Measurements from ENCODE around the gene DEXI. TPM values are rescaled to one million over a fixed set of nuclear protein-coding genes. Genes with fewer than 3 reads are reported as not detected.
"Not testable (repeated sequence)": the region's sequence is repeated elsewhere in the genome, so short reads cannot be mapped to it uniquely, and the experiment has no call there.

The DEXI gene
- total RNA-seq, 1 experiment from 2014 or later = 23.7 TPM

DNA sequence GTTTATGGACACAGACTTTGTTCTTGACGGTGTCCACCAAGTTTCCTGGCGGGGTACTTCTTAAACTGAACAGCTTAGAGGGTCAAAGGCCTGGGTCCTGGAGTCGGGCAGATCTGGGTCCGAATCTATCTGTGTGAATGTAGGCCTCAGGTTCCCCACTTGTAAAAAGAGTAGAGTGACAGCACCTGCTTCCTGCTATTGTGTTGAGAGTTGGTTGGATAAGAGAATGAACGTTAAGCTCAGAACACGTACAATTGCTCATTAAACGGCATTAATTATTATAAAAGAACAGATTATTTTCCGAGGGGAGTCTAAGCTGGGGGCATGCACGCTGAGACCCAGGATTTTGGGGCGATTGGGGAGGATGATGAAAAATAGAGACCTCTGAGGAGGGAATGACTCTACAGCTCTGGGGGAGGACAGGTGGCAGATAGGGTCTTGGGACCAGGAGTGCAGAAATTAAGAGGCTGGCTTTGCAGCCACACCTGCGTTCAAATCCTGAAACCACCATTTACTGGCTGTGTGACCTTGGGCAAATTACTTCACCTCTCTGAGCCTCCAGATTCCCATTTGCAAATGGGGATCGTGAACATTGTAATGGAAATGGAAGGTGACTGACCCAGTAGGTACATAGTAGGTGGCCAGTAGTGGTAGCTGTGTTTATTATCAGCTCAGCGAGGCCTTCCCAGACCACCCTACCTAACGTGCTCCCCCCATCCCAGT, 3.0 kb upstream of the DEXI start:
- peak overlapping the region; percentile 82 for H3K4me3 ChIP-seq (ENCODE audit: low read depth, low read length)
- no peak for TF ChIP-seq CTCF (IDR thresholded peaks at IDR 0.05; ENCODE audit: insufficient read depth in 1 of 2, low read depth in 1 of 2, low read length in 1 of 2, severe bottlenecking in 1 of 2, unreplicated experiment in 1 of 2)
- ChIA-PET POLR2A (no interaction called here), CTCF (interaction anchor here (0.5 to 0.9 kb wide), 2 partner anchors 40 to 44 kb away, joined by 3 read pairs; no protein-coding TSS in a partner anchor)
- no peaks in the 10 kb centered on the region for H3K27me3 ChIP-seq (replicated peaks; ENCODE audit: control insufficient read depth, insufficient read depth, low read length)
- no peaks in the 10 kb centered on the region for H3K36me3 ChIP-seq (ENCODE audit: control insufficient read depth, insufficient read depth, low read length)
- Mint-ChIP-seq H3K36me3 (ENCODE audit: insufficient read depth, unreplicated experiment) (no peaks in the 10 kb centered on the region), H3K4me1 (ENCODE audit: low read depth, unreplicated experiment) (peaks cover 49% of the 10 kb centered on the region), H3K27ac (ENCODE audit: unreplicated experiment) (peak overlapping the region; percentile 30), H3K27me3 (ENCODE audit: insufficient read depth, unreplicated experiment) (no peaks in the 10 kb centered on the region), H3K9me3 (ENCODE audit: unreplicated experiment) (no peaks in the 10 kb centered on the region), H3K4me3 (ENCODE audit: unreplicated experiment) (peak overlapping the region; percentile 65)
- H3K4me1 ChIP-seq = peaks cover 20% of the 10 kb centered on the region
- BruUV-seq (replicated peaks) = no TSS peak
- no peak for DNase-seq
- intact Hi-C loops (cut with micrococcal nuclease; ENCODE audit: unreplicated experiment) = no loop called here
- H3K9me3 ChIP-seq = no peaks in the 10 kb centered on the region

GRCh38 chr16:10944249-10945064, 2.2 kb upstream of the DEXI start, which contains the start of gene CLEC16A:
Gene CLEC16A (plus strand): TSS chr16:10944564. CDS start chr16:10944718, 154 bp downstream.
- intact Hi-C loops (cut with micrococcal nuclease; ENCODE audit: unreplicated experiment) = no loop called here
- H3K27me3 ChIP-seq (replicated peaks; ENCODE audit: control insufficient read depth, insufficient read depth, low read length) = no peaks in the 10 kb centered on the region
- Mint-ChIP-seq H3K4me1 (ENCODE audit: low read depth, unreplicated experiment) (peaks cover 46% of the 10 kb centered on the region), H3K9me3 (ENCODE audit: unreplicated experiment) (no peaks in the 10 kb centered on the region), H3K27me3 (ENCODE audit: insufficient read depth, unreplicated experiment) (no peaks in the 10 kb centered on the region), H3K36me3 (ENCODE audit: insufficient read depth, unreplicated experiment) (no peaks in the 10 kb centered on the region), H3K27ac (ENCODE audit: unreplicated experiment) (peak within 1 kb of the TSS; percentile 30), H3K4me3 (ENCODE audit: unreplicated experiment) (peak within 1 kb of the TSS; percentile 65)
- BruUV-seq (replicated peaks) = TSS peak; percentile 59
- H3K9me3 ChIP-seq = no peaks in the 10 kb centered on the region
- CTCF ChIA-PET = interaction anchor here (0.5 to 0.7 kb wide), 5 partner anchors 26 to 853 kb away, joined by 3 to 4 read pairs (median 3); no protein-coding TSS in a partner anchor
- H3K36me3 ChIP-seq (ENCODE audit: control insufficient read depth, insufficient read depth, low read length) = peaks cover 1% of the 10 kb centered on the region
- POLR2A ChIA-PET = no interaction called here
- H3K4me3 ChIP-seq (ENCODE audit: low read depth, low read length) = peak within 1 kb of the TSS; percentile 82
- no peak for TF ChIP-seq CTCF (IDR thresholded peaks at IDR 0.05; ENCODE audit: insufficient read depth in 1 of 2, low read depth in 1 of 2, low read length in 1 of 2, severe bottlenecking in 1 of 2, unreplicated experiment in 1 of 2)
- peak; percentile 95 to 97 for DNase-seq
- H3K4me1 ChIP-seq = peaks cover 28% of the 10 kb centered on the region

DNA sequence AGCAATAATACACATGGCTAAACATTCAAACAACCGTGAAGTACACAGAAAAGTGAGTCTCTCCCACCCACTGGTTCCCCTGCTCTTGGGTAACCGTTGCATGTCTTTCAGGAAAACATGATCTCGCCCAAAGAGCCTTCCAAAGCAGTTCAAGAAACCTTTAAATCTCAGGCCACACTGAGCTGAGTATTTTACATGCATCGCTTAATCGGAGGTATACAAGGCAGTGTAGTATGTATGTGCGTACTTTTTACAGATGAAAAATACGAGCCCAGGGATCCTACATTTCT, 741 bp upstream of the DEXI start:
- Mint-ChIP-seq H3K27me3 (ENCODE audit: insufficient read depth, unreplicated experiment) (no peaks in the 10 kb centered on the region), H3K9me3 (ENCODE audit: unreplicated experiment) (no peaks in the 10 kb centered on the region), H3K4me3 (ENCODE audit: unreplicated experiment) (peak overlapping the region; percentile 64), H3K4me1 (ENCODE audit: low read depth, unreplicated experiment) (peaks cover 42% of the 10 kb centered on the region), H3K27ac (ENCODE audit: unreplicated experiment) (no peak overlapping the region), H3K36me3 (ENCODE audit: insufficient read depth, unreplicated experiment) (no peaks in the 10 kb centered on the region)
- peaks cover 35% of the 10 kb centered on the region for H3K4me1 ChIP-seq
- CTCF ChIA-PET = no interaction called here
- no peaks in the 10 kb centered on the region for H3K27me3 ChIP-seq (replicated peaks; ENCODE audit: control insufficient read depth, insufficient read depth, low read length)
- intact Hi-C loops (cut with micrococcal nuclease; ENCODE audit: unreplicated experiment) = no loop called here
- POLR2A ChIA-PET = no interaction called here
- TF ChIP-seq CTCF (IDR thresholded peaks at IDR 0.05; ENCODE audit: insufficient read depth in 1 of 2, low read depth in 1 of 2, low read length in 1 of 2, severe bottlenecking in 1 of 2, unreplicated experiment in 1 of 2) = no peak
- BruUV-seq (replicated peaks) = no TSS peak
- peaks cover 3% of the 10 kb centered on the region for H3K36me3 ChIP-seq (ENCODE audit: control insufficient read depth, insufficient read depth, low read length)
- DNase-seq = no peak
- H3K9me3 ChIP-seq = no peaks in the 10 kb centered on the region
- H3K4me3 ChIP-seq (ENCODE audit: low read depth, low read length) = peak overlapping the region; percentile 51

- H3K27me3 ChIP-seq (replicated peaks; ENCODE audit: control insufficient read depth, insufficient read depth, low read length); BruUV-seq (replicated peaks); H3K36me3 Mint-ChIP-seq (ENCODE audit: insufficient read depth, unreplicated experiment); intact Hi-C loops (cut with micrococcal nuclease; ENCODE audit: unreplicated experiment); H3K9me3 Mint-ChIP-seq (ENCODE audit: unreplicated experiment); H3K9me3 ChIP-seq; H3K27me3 Mint-ChIP-seq (ENCODE audit: insufficient read depth, unreplicated experiment); H3K36me3 ChIP-seq (ENCODE audit: control insufficient read depth, insufficient read depth, low read length): not testable (repeated sequence)
- peak overlapping the region; percentile 51 for H3K4me3 ChIP-seq (ENCODE audit: low read depth, low read length)
- ChIA-PET CTCF (interaction anchor here (0.7 to 1.0 kb wide), 4 partner anchors 11 to 205 kb away, joined by 3 to 5 read pairs (median 4); partner anchors contain the start of gene NUBP1), POLR2A (interaction anchor here (0.6 to 1.0 kb wide), 9 partner anchors 9 to 1483 kb away, joined by 3 to 5 read pairs (median 3); no protein-coding TSS in a partner anchor)
- H3K4me1 Mint-ChIP-seq (ENCODE audit: low read depth, unreplicated experiment) = peaks cover 35% of the 10 kb centered on the region
- peak overlapping the region; percentile 95 for H3K4me3 Mint-ChIP-seq (ENCODE audit: unreplicated experiment)
- peak in 1 of 2 experiments; percentile 25 for DNase-seq
- H3K4me1 ChIP-seq = peaks cover 30% of the 10 kb centered on the region
- H3K27ac Mint-ChIP-seq (ENCODE audit: unreplicated experiment) = peak overlapping the region; percentile 72
Observed at GRCh38 chr16:10941935-10942351, 325 bp downstream of the DEXI start.

Measured in Caco-2 (cell line).